K562 (cell line): ENCODE data around the gene PGPEP1. TPM values are rescaled to one million over a fixed set of nuclear protein-coding genes. Genes with fewer than 3 reads are reported as not detected.

ENCODE experiments used
- CHAMP1 ChIP-seq: fragments of 450-650 bp; IDR thresholded peaks from 2 replicates; pipeline ENCODE4 v1.6.1; 2016; ENCODE audit warnings: mild to moderate bottlenecking
- CREB1 ChIP-seq, 2 experiments: sonication (generic) in 1 of 2; formaldehyde crosslinking in 1 of 2; IDR thresholded peaks; 2 replicates each; pipeline versions ENCODE4 v1.6.1 to v1.8.0; 2012 to 2022; ENCODE audit warnings: inconsistent platforms in 1 of 2, mild to moderate bottlenecking in 1 of 2, missing genetic modification reagents in 1 of 2, moderate library complexity in 1 of 2
- CREM ChIP-seq: IDR thresholded peaks from 2 replicates; pipeline ENCODE4 v1.6.1; 2014; ENCODE audit warnings: antibody characterized with exemption, low read depth
- DNMT1 ChIP-seq: fragments of 450-650 bp; IDR thresholded peaks from 2 replicates; pipeline ENCODE4 v1.6.1; 2016; ENCODE audit warnings: antibody characterized with exemption, mild to moderate bottlenecking
- ELF2 ChIP-seq: fragments of 250-450 bp; sonication (Bioruptor Pico); IDR thresholded peaks from 2 replicates; pipeline ENCODE4 v1.5.0; 2021; ENCODE audit warnings: mild to moderate bottlenecking
- ESRRA ChIP-seq: fragments of 450-650 bp; IDR thresholded peaks from 2 replicates; pipeline ENCODE4 v1.6.1; 2014; ENCODE audit warnings: low read depth, mild to moderate bottlenecking, moderate library complexity, borderline replicate concordance
- GATA2 ChIP-seq: sonication (generic); formaldehyde crosslinking; IDR thresholded peaks from 2 replicates; pipeline ENCODE4 v1.4.0; 2020; ENCODE audit warnings: mild to moderate bottlenecking, missing genetic modification reagents
- HDAC2 ChIP-seq: fragments of 450-650 bp; IDR thresholded peaks from 2 replicates; pipeline ENCODE4 v1.6.1; 2016; ENCODE audit warnings: mild to moderate bottlenecking
- HDAC8 ChIP-seq: fragments of 450-650 bp; IDR thresholded peaks from 2 replicates; pipeline ENCODE4 v1.6.1; 2016; ENCODE audit warnings: mild to moderate bottlenecking, missing genetic modification characterization, moderate library complexity, missing compliant biosample characterization
- L3MBTL2 ChIP-seq: fragments of 450-650 bp; IDR thresholded peaks from 2 replicates; pipeline ENCODE4 v1.6.1; 2016; ENCODE audit warnings: mild to moderate bottlenecking, moderate library complexity
- MCM5 ChIP-seq: fragments of 450-650 bp; IDR thresholded peaks from 2 replicates; pipeline ENCODE4 v1.6.1; 2016; ENCODE audit warnings: low read depth
- MECOM ChIP-seq: fragments of 250-450 bp; sonication (Bioruptor Pico); IDR thresholded peaks from 2 replicates; pipeline ENCODE4 v1.8.0; 2022; ENCODE audit warnings: inconsistent platforms
- MXD1 ChIP-seq: fragments of 250-450 bp; sonication (Bioruptor Pico); IDR thresholded peaks from 2 replicates; pipeline ENCODE4 v1.8.0; 2021; ENCODE audit warnings: borderline replicate concordance, mild to moderate bottlenecking, moderate library complexity; ENCODE audit not compliant: poor library complexity, severe bottlenecking
- MYC ChIP-seq, 2 experiments: fragments of 250-450 bp in 1 of 2; sonication (Bioruptor Pico) in 1 of 2; IDR thresholded peaks; 2 replicates each; pipeline versions ENCODE4 v1.5.1 to v1.6.1; 2012 to 2021; ENCODE audit warnings: low read depth in 2 of 2, borderline replicate concordance in 1 of 2, improper control_type of control experiment in 1 of 2, low read length in 1 of 2, mild to moderate bottlenecking in 1 of 2, moderate library complexity in 1 of 2
- NBN ChIP-seq: fragments of 450-650 bp; IDR thresholded peaks from 2 replicates; pipeline ENCODE4 v1.6.1; 2016; ENCODE audit warnings: low read depth, mild to moderate bottlenecking
- NR2C2 ChIP-seq, 2 experiments: fragments of 200-800 bp in 1 of 2; sonication (Bioruptor generic) in 1 of 2; sonication (generic) in 1 of 2; formaldehyde crosslinking in 1 of 2; IDR thresholded peaks; 2 replicates each; pipeline versions ENCODE4 v1.6.1 to v1.8.0; 2016 to 2022; ENCODE audit warnings: mild to moderate bottlenecking in 1 of 2, missing compliant biosample characterization in 1 of 2, missing genetic modification characterization in 1 of 2, missing genetic modification reagents in 1 of 2
- NRF1 ChIP-seq, 2 experiments: fragments of 450-650 bp; IDR thresholded peaks in 1 of 2; conservative IDR thresholded peaks in 1 of 2; 2 replicates each; pipeline ENCODE4 v1.6.1; 2014; ENCODE audit warnings: mild to moderate bottlenecking in 2 of 2
- POLR2G ChIP-seq: fragments of 200-400 bp; formaldehyde crosslinking; IDR thresholded peaks from 2 replicates; pipeline ENCODE4 v1.6.1; 2017; ENCODE audit warnings: low read depth, mild to moderate bottlenecking, antibody characterized with exemption, low read length, moderate library complexity
- RNF2 ChIP-seq: sonication (generic); IDR thresholded peaks from 2 replicates; pipeline ENCODE4 v1.6.1; 2016
- SMARCA5 ChIP-seq: fragments of 450-650 bp; IDR thresholded peaks from 2 replicates; pipeline ENCODE4 v1.6.1; 2016
- SMARCE1 ChIP-seq: fragments of 450-650 bp; IDR thresholded peaks from 2 replicates; pipeline ENCODE4 v1.7.1; 2016; ENCODE audit warnings: mild to moderate bottlenecking
- SRSF1 ChIP-seq: fragments of 200-400 bp; formaldehyde crosslinking; IDR thresholded peaks from 2 replicates; pipeline ENCODE4 v1.6.1; 2017; ENCODE audit warnings: mild to moderate bottlenecking, low read depth, low read length, moderate library complexity
- TAL1 ChIP-seq: fragments of 450-650 bp; IDR thresholded peaks from 2 replicates; pipeline ENCODE4 v1.6.1; 2016; ENCODE audit warnings: mild to moderate bottlenecking
- ZNF274 ChIP-seq: IDR thresholded peaks from 2 replicates; pipeline ENCODE4 v1.6.1; 2011; ENCODE audit warnings: low read depth, mild to moderate bottlenecking, low read length, moderate library complexity, borderline replicate concordance
- ZNF316 ChIP-seq: fragments of 450-650 bp; IDR thresholded peaks from 2 replicates; pipeline ENCODE4 v1.6.1; 2016
- ZNF696 ChIP-seq: fragments of 250-450 bp; sonication (Bioruptor Pico); conservative IDR thresholded peaks from 2 replicates; pipeline ENCODE4 v1.4.0; 2020; ENCODE audit warnings: mild to moderate bottlenecking, moderate library complexity
- polyA plus RNA-seq, 8 experiments: library from polyadenylated mRNA; depleted of rRNA in 4 of 8; stranded (reverse) in 5 of 8; unstranded in 3 of 8; fragments of >200 nt; fragmentation: Nextera tagmentation in 2 of 8; fragmentation: Illumina TruSeq in 1 of 8; extraction: Ambion mirVana in 2 of 8; extraction: Trizol in 1 of 8; gene quantifications; 2 replicates each; pipeline versions ENCODE4 v1.2.1 to v1.2.3, GENCODE V29; 2011 to 2014; ENCODE audit warnings: inconsistent platforms in 1 of 8, missing spikeins in 1 of 8
- total RNA-seq, 7 experiments: library from RNA; depleted of rRNA in 6 of 7; stranded (reverse); fragments of >200 nt in 6 of 7; fragmentation: Illumina TruSeq in 2 of 7; extraction: Trizol in 2 of 7; gene quantifications; 2 replicates each; pipeline versions ENCODE4 v1.2.1 to v1.2.3, GENCODE V29; 2011 to 2021; ENCODE audit warnings: low replicate concordance in 1 of 7

Gene PGPEP1
- total and polyA plus RNA-seq, 9 of the 15 experiments (the other 6 are each of a cell fraction or from before 2014, with no cell fraction given): 10.0 to 69.6 (median 33.5) TPM

- TF ChIP-seq SRSF1: no peak
- TF ChIP-seq ELF2: no peak
- TF ChIP-seq ZNF696: no peak
- TF ChIP-seq MECOM (CRISPR knock-in tag): peak; percentile 88
- TF ChIP-seq NBN: no peak; the same call in 1 of the 2 replicates
- peak; percentile 62 for TF ChIP-seq CREB1 (IDR thresholded peaks at IDR 0.05)
- peak; percentile 69 for TF ChIP-seq CREB1 (CRISPR knock-in tag; IDR thresholded peaks at IDR 0.05)
- no peak; the same call in 1 of the 2 replicates for TF ChIP-seq TAL1
- peak; percentile 66 for TF ChIP-seq MYC (IDR thresholded peaks at IDR 0.05; ENCODE audit: low read depth, low read length)
- TF ChIP-seq MYC (CRISPR knock-in tag; IDR thresholded peaks at IDR 0.05; ENCODE audit: borderline replicate concordance, low read depth): no peak
- TF ChIP-seq L3MBTL2: peak; percentile 79
- peak; percentile 30; the same call in 1 of the 2 replicates for TF ChIP-seq HDAC8 (tag)
- 0 out of 2 replicates have a peak, but pooled peaks have one; percentile 29 for TF ChIP-seq HDAC2
- no peak for TF ChIP-seq DNMT1
- TF ChIP-seq NRF1 (conservative IDR thresholded peaks at IDR 0.05 in 1 of 2, IDR thresholded peaks at IDR 0.05 in 1 of 2): 0 out of 4 replicates have a peak, but pooled peaks of 1 of the 2 experiments have one; percentile 27
- TF ChIP-seq CHAMP1: no peak
- TF ChIP-seq RNF2: no peak
- no peak for TF ChIP-seq MCM5
- peak; percentile 61; the same call in 1 of the 2 replicates for TF ChIP-seq SMARCE1
- TF ChIP-seq MXD1 (CRISPR knock-in tag): no peak
- TF ChIP-seq ESRRA: 0 out of 2 replicates have a peak, but pooled peaks have one; percentile 15
- no peak; the same call in 1 of the 2 replicates for TF ChIP-seq NR2C2 (CRISPR knock-in tag; IDR thresholded peaks at IDR 0.05)
- peak; percentile 89 for TF ChIP-seq NR2C2 (tag; IDR thresholded peaks at IDR 0.05)
- TF ChIP-seq CREM: no peak; the same call in 1 of the 2 replicates
- TF ChIP-seq ZNF274: no peak
- peak; percentile 88 for TF ChIP-seq ZNF316
- 0 out of 2 replicates have a peak, but pooled peaks have one; percentile 27 for TF ChIP-seq GATA2 (CRISPR knock-in tag)
- TF ChIP-seq POLR2G: peak; percentile 38; the same call in 1 of the 2 replicates
- TF ChIP-seq SMARCA5: peak; percentile 46; the same call in 1 of the 2 replicates
Observed at GRCh38 chr19:18379803-18380747, 39.7 kb downstream of the PGPEP1 start (continued).
